IMR-90 (cell line): Measurements from ENCODE around the gene TEX2. TPM values are rescaled to one million over a fixed set of nuclear protein-coding genes. Genes with fewer than 3 reads are reported as not detected.
A peak's percentile ranks its signal among the peaks of the same experiment; 100 is the strongest.

Experiments used
- ATAC-seq: fragments of 200-7000 bp; cut with Tn5 transposase; 2 replicates; pipeline ENCODE4 v1.9.1; 2020; ENCODE audit warnings: low read depth, mild to moderate bottlenecking, moderate library complexity
- BruUV-seq: library from RNA; stranded (reverse); fragments of 400-500 nt; replicated peaks from 2 replicates; lab custom pipeline; 2021; lab: Mats Ljungman, UMichigan
- CTCF ChIA-PET: fragments of 300-600 bp; formaldehyde crosslinking; extraction: SDS; loops from one replicate; lab custom pipeline; 2021; ENCODE audit warnings: antibody characterized with exemption; lab: Yijun Ruan, JAX
- POLR2A ChIA-PET: fragments of 300-600 bp; sonication (Branson Sonifier 250); formaldehyde crosslinking; loops from one replicate; lab custom pipeline; 2022; ENCODE audit warnings: antibody characterized with exemption; ENCODE audit not compliant: unreplicated experiment; lab: Charles Lee
- DNase-seq: peaks from one replicate; pipeline ENCODE4 v3.0.0; 2013
- H2AFZ ChIP-seq: replicated peaks from 2 replicates; pipeline ENCODE3; 2013; ENCODE audit warnings: low read length, mild to moderate bottlenecking; ENCODE audit not compliant: poor library complexity
- H2AK5ac ChIP-seq: 2 replicates; pipeline ENCODE4 v1.6.1; 2013; ENCODE audit warnings: low read depth, low read length, inconsistent platforms
- H2AK9ac ChIP-seq: replicated peaks from 2 replicates; pipeline ENCODE3; 2013; ENCODE audit warnings: mild to moderate bottlenecking, low read depth, low read length, moderate library complexity; ENCODE audit not compliant: poor library complexity
- H2BK120ac ChIP-seq: 2 replicates; pipeline ENCODE4 v1.6.1; 2013; ENCODE audit warnings: low read depth, low read length, inconsistent platforms
- H2BK15ac ChIP-seq: 3 replicates; pipeline ENCODE4 v1.6.1; 2013; ENCODE audit warnings: low read depth, low read length, inconsistent platforms
- H2BK20ac ChIP-seq: 2 replicates; pipeline ENCODE4 v1.6.1; 2013; ENCODE audit warnings: low read depth, mild to moderate bottlenecking, inconsistent platforms, low read length, moderate library complexity
- H2BK5ac ChIP-seq: 2 replicates; pipeline ENCODE4 v1.6.1; 2013; ENCODE audit warnings: mild to moderate bottlenecking, low read depth, low read length, inconsistent platforms; ENCODE audit not compliant: poor library complexity, severe bottlenecking
- H3K14ac ChIP-seq: replicated peaks from 2 replicates; pipeline ENCODE4 v1.6.1; 2013; ENCODE audit warnings: low read depth, low read length, inconsistent platforms
- H3K18ac ChIP-seq: 2 replicates; pipeline ENCODE4 v1.6.1; 2013; ENCODE audit warnings: low read depth, low read length, control low read depth
- H3K23ac ChIP-seq: 2 replicates; pipeline ENCODE4 v1.6.1; 2013; ENCODE audit warnings: low read depth, low read length, inconsistent platforms
- H3K27ac ChIP-seq: 2 replicates; pipeline ENCODE4 v1.5.1; 2013; ENCODE audit warnings: mild to moderate bottlenecking, control low read depth, low read length; ENCODE audit not compliant: insufficient read depth
- H3K27me3 ChIP-seq: 2 replicates; pipeline ENCODE4 v1.6.1; 2013; ENCODE audit warnings: low read length; ENCODE audit not compliant: control insufficient read depth, insufficient read depth
- H3K36me3 ChIP-seq: 2 replicates; pipeline ENCODE4 v1.6.1; 2013; ENCODE audit warnings: low read length, mixed read lengths; ENCODE audit not compliant: control insufficient read depth, insufficient read depth
- H3K4ac ChIP-seq: 2 replicates; pipeline ENCODE4 v1.6.1; 2013; ENCODE audit warnings: low read depth, low read length, inconsistent platforms
- H3K4me1 ChIP-seq: 2 replicates; pipeline ENCODE4 v1.6.1; 2013; ENCODE audit warnings: low read length, mixed read lengths; ENCODE audit not compliant: control insufficient read depth, insufficient read depth
- H3K4me2 ChIP-seq: 2 replicates; pipeline ENCODE4 v1.6.1; 2013; ENCODE audit warnings: low read depth, mild to moderate bottlenecking, control low read depth, low read length, moderate library complexity
- H3K4me3 ChIP-seq: 2 replicates; pipeline ENCODE4 v1.5.1; 2013; ENCODE audit warnings: low read depth, mild to moderate bottlenecking, control low read depth, low read length, moderate library complexity; ENCODE audit not compliant: insufficient read depth
- H3K56ac ChIP-seq: 2 replicates; pipeline ENCODE4 v1.6.1; 2013; ENCODE audit warnings: low read length, inconsistent platforms; ENCODE audit not compliant: insufficient read depth; ENCODE audit errors: extremely low read depth
- H3K79me1 ChIP-seq, 2 experiments: 2 replicates each; pipeline ENCODE4 v1.6.1; 2013; ENCODE audit warnings: low read length in 2 of 2, inconsistent platforms in 1 of 2, low read depth in 1 of 2
- H3K9ac ChIP-seq: 2 replicates; pipeline ENCODE4 v1.6.1; 2013; ENCODE audit warnings: low read depth, low read length, control low read depth
- H3K9me1 ChIP-seq: 2 replicates; pipeline ENCODE4 v1.6.1; 2013; ENCODE audit warnings: low read length, inconsistent platforms; ENCODE audit not compliant: insufficient read depth
- H3K9me3 ChIP-seq: 2 replicates; pipeline ENCODE4 v1.6.1; 2013; ENCODE audit warnings: low read length; ENCODE audit not compliant: control insufficient read depth, insufficient read depth
- H4K20me1 ChIP-seq: 2 replicates; pipeline ENCODE4 v1.6.1; 2013; ENCODE audit warnings: low read length, inconsistent platforms; ENCODE audit not compliant: insufficient read depth
- H4K5ac ChIP-seq: 2 replicates; pipeline ENCODE4 v1.6.1; 2013; ENCODE audit warnings: mild to moderate bottlenecking, low read depth, low read length, control low read depth
- H4K8ac ChIP-seq, 2 experiments: 2 replicates each; pipeline ENCODE4 v1.6.1; 2013; ENCODE audit warnings: low read depth in 2 of 2, low read length in 2 of 2, control low read depth in 1 of 2, inconsistent platforms in 1 of 2
- H4K91ac ChIP-seq: 2 replicates; pipeline ENCODE4 v1.6.1; 2013; ENCODE audit warnings: low read depth, low read length, inconsistent platforms; ENCODE audit not compliant: insufficient read depth
- BHLHE40 ChIP-seq: fragments of 150-350 bp; IDR thresholded peaks from 2 replicates; pipeline ENCODE4 v1.6.1; 2016; ENCODE audit warnings: mild to moderate bottlenecking, low read depth, low read length
- CHD1 ChIP-seq: IDR thresholded peaks from 2 replicates; pipeline ENCODE4 v1.6.1; 2012; ENCODE audit warnings: low read depth, low read length, improper control_type of control experiment
- CTCF ChIP-seq: conservative IDR thresholded peaks from 2 replicates; pipeline ENCODE4 v1.5.1; 2012; ENCODE audit warnings: mild to moderate bottlenecking, low read depth, low read length, improper control_type of control experiment
- ELK1 ChIP-seq: fragments of 150-350 bp; IDR thresholded peaks from 2 replicates; pipeline ENCODE4 v1.6.1; 2016; ENCODE audit warnings: low read depth, mild to moderate bottlenecking, low read length, moderate library complexity, borderline replicate concordance
- FOS ChIP-seq: fragments of 150-350 bp; IDR thresholded peaks from 2 replicates; pipeline ENCODE4 v1.6.1; 2016; ENCODE audit warnings: low read depth, low read length
- MAFK ChIP-seq: IDR thresholded peaks from 2 replicates; pipeline ENCODE4 v1.6.1; 2012; ENCODE audit warnings: low read depth, low read length, improper control_type of control experiment
- MAZ ChIP-seq: IDR thresholded peaks from 2 replicates; pipeline ENCODE4 v1.6.1; 2012; ENCODE audit warnings: low read depth, mild to moderate bottlenecking, low read length, improper control_type of control experiment, moderate library complexity, borderline replicate concordance
- MXI1 ChIP-seq: IDR thresholded peaks from 2 replicates; pipeline ENCODE4 v1.6.1; 2012; ENCODE audit warnings: low read depth, mild to moderate bottlenecking, low read length, moderate library complexity, borderline replicate concordance
- NFE2L2 ChIP-seq: fragments of 150-350 bp; IDR thresholded peaks from 2 replicates; pipeline ENCODE4 v1.6.1; 2016; ENCODE audit warnings: low read depth, mild to moderate bottlenecking, low read length
- POLR2A ChIP-seq: IDR thresholded peaks from 2 replicates; pipeline ENCODE4 v1.6.1; 2012; ENCODE audit warnings: mild to moderate bottlenecking, low read depth, low read length
- RAD21 ChIP-seq: IDR thresholded peaks from 2 replicates; pipeline ENCODE4 v1.6.1; 2012; ENCODE audit warnings: low read length, improper control_type of control experiment
- RCOR1 ChIP-seq: IDR thresholded peaks from 2 replicates; pipeline ENCODE4 v1.6.1; 2012; ENCODE audit warnings: mild to moderate bottlenecking, low read length, improper control_type of control experiment; ENCODE audit not compliant: insufficient replicate concordance
- RFX5 ChIP-seq: IDR thresholded peaks from 2 replicates; pipeline ENCODE4 v1.8.0; 2012; ENCODE audit warnings: low read depth, mild to moderate bottlenecking, low read length, moderate library complexity
- SMC3 ChIP-seq: fragments of 150-350 bp; IDR thresholded peaks from 2 replicates; pipeline ENCODE4 v1.6.1; 2016; ENCODE audit warnings: low read depth, mild to moderate bottlenecking, antibody characterized with exemption, low read length, moderate library complexity
- USF2 ChIP-seq: fragments of 150-350 bp; IDR thresholded peaks from 2 replicates; pipeline ENCODE4 v1.6.1; 2017; ENCODE audit warnings: mild to moderate bottlenecking, antibody characterized with exemption, low read length, low read depth
- WGBS, 2 experiments: methylation state at CpG; one replicate each; pipeline versions ENCODE4 v1.1.5 to v1.1.7; 2013; ENCODE audit warnings: missing lambda C conversion rate in 2 of 2; ENCODE audit not compliant: insufficient read length in 1 of 2; ENCODE audit errors: extremely low coverage in 2 of 2; 5-methylcytosine and 5-hydroxymethylcytosine counted together
- dilution Hi-C: fragments of 300-500 bp; cut with HindIII; formaldehyde crosslinking; loops from one replicate; pipeline ENCODE4 v1.14.3; 2018; ENCODE audit warnings: low sequenced_read_pairs; ENCODE audit not compliant: unreplicated experiment
- in situ Hi-C: fragments of 300-500 bp; cut with MboI; formaldehyde crosslinking; loops from 3 replicates; pipeline ENCODE4 v1.14.3; 2019; ENCODE audit warnings: low sequenced_read_pairs, inconsistent platforms, mixed read lengths
- intact Hi-C: fragments of 100-400 bp; cut with micrococcal nuclease; formaldehyde crosslinking; loops from 2 replicates; pipeline ENCODE4 v1.10.0; 2022
- polyA plus RNA-seq, 3 experiments: library from polyadenylated mRNA; depleted of rRNA; stranded (reverse); fragments of >200 nt; gene quantifications; 2 replicates each; pipeline ENCODE4 v1.2.3, GENCODE V29; 2012; ENCODE audit warnings: low replicate concordance in 1 of 3
- total RNA-seq: library from RNA; depleted of rRNA; stranded (reverse); fragments of >200 nt; gene quantifications from 2 replicates; pipeline ENCODE4 v1.2.3, GENCODE V29; 2012

TEX2 gene
- total and polyA plus RNA-seq, 2 of the 4 experiments (the other 2 are of a cell fraction), result 18.2 to 21.9 TPM

- Histone ChIP-seq H2AK9ac (no peak overlapping the region), H3K27me3 (peaks cover 41% of the 10 kb centered on the region), H3K9me3 (no peaks in the 10 kb centered on the region), H2BK20ac (no peak overlapping the region), H3K9me1 (no peaks in the 10 kb centered on the region), H3K9ac (no peak overlapping the region), H4K91ac (no peak overlapping the region), H3K18ac (no peak overlapping the region), H4K20me1 (no peaks in the 10 kb centered on the region), H4K5ac (no peak overlapping the region), H3K4me2 (no peak overlapping the region), H3K4ac (no peak overlapping the region), H3K4me1 (no peaks in the 10 kb centered on the region), H3K27ac (no peak overlapping the region), H2BK5ac (no peak overlapping the region), H2BK120ac (no peak overlapping the region), H2AFZ (no peak overlapping the region), H2AK5ac (no peak overlapping the region), H3K14ac (no peak overlapping the region), H3K23ac (no peak overlapping the region), H4K8ac (no peak overlapping the region), H3K79me1 (no peaks in the 10 kb centered on the region), H3K4me3 (no peak overlapping the region), H3K56ac (no peak overlapping the region), H3K36me3 (no peaks in the 10 kb centered on the region), H2BK15ac (no peak overlapping the region)
- POLR2A ChIA-PET, result no interaction called here
- intact Hi-C loops (loop anchor here (1.0 to 5.0 kb wide), 2 partner anchors 111 to 185 kb away; no protein-coding TSS in a partner anchor), dilution Hi-C loops (loop anchor here (10.0 kb wide), 1 partner anchor 88 kb away; the partner anchor contains the start of gene PECAM1), in situ Hi-C loops (loop anchor here (25.0 kb wide), 1 partner anchor 330 kb away; no protein-coding TSS in a partner anchor)
- no CpG with 5 or more reads among the region's 11 CpGs for WGBS, 2 experiments
- DNase-seq (peak; percentile 67), ATAC-seq (peak; percentile 65)
- no TSS peak for BruUV-seq
- TF ChIP-seq ELK1, result no peak
- no peak for TF ChIP-seq POLR2A
- TF ChIP-seq SMC3, result peak; percentile 72
- TF ChIP-seq NFE2L2, result no peak
- TF ChIP-seq CTCF, result peak; percentile 82
- TF ChIP-seq CHD1, result no peak
- no peak for TF ChIP-seq RFX5
- peak; percentile 74 for TF ChIP-seq USF2
- no peak for TF ChIP-seq MAFK
- no peak for TF ChIP-seq RCOR1
- peak; percentile 75 for TF ChIP-seq BHLHE40
- TF ChIP-seq MAZ, result no peak
- TF ChIP-seq FOS, result no peak
- TF ChIP-seq MXI1, result no peak
- peak; percentile 50 for TF ChIP-seq RAD21
- CTCF ChIA-PET, result interaction anchor here (0.5 to 0.9 kb wide), 3 partner anchors 54 to 112 kb away, joined by 3 read pairs; no protein-coding TSS in a partner anchor
Observed at GRCh38 chr17:64306850-64307463, 43.9 kb upstream of the TEX2 start.
